PC-3 (cell line): Measurements from ENCODE around the gene ALDH8A1. TPM values are rescaled to one million over a fixed set of nuclear protein-coding genes. Genes with fewer than 3 reads are reported as not detected.

Experiments
- ATAC-seq: fragments of 200-7000 bp; cut with Tn5 transposase; 2 replicates; pipeline ENCODE4 v1.9.1; 2020; ENCODE audit warnings: mild to moderate bottlenecking, moderate library complexity
- BruUV-seq: library from RNA; stranded (reverse); fragments of 400-500 nt; replicated peaks from 2 replicates; lab custom pipeline; 2021; lab: Mats Ljungman, UMichigan
- CTCF ChIA-PET: fragments of 300-600 bp; sonication (Branson Sonifier 250); formaldehyde crosslinking; loops from one replicate; lab custom pipeline; 2022; ENCODE audit warnings: antibody characterized with exemption; lab: Charles Lee
- POLR2A ChIA-PET: fragments of 300-600 bp; sonication (Branson Sonifier 250); formaldehyde crosslinking; loops from one replicate; lab custom pipeline; 2022; ENCODE audit warnings: antibody characterized with exemption; ENCODE audit not compliant: unreplicated experiment; lab: Charles Lee
- DNase-seq: peaks from one replicate; pipeline ENCODE4 v3.0.0-alpha.2; 2015
- H2AFZ ChIP-seq: fragments of 300-600 bp; sonication (generic); 2 replicates; pipeline ENCODE4 v1.6.0; 2016; ENCODE audit warnings: antibody characterized with exemption, low read length
- H3F3A ChIP-seq: fragments of 300-600 bp; sonication (generic); one replicate; pipeline ENCODE4 v1.6.0; 2017; ENCODE audit warnings: antibody characterized with exemption, low read length, control low read depth, mild to moderate bottlenecking; ENCODE audit not compliant: unreplicated experiment
- H3K27ac ChIP-seq: fragments of 300-600 bp; sonication (generic); 2 replicates; pipeline ENCODE4 v1.5.1; 2016; ENCODE audit warnings: mild to moderate bottlenecking, low read length
- H3K27me3 ChIP-seq: fragments of 300-600 bp; sonication (generic); 2 replicates; pipeline ENCODE4 v1.6.1; 2016; ENCODE audit warnings: low read length, mixed read lengths
- H3K36me3 ChIP-seq: fragments of 300-600 bp; sonication (generic); 2 replicates; pipeline ENCODE4 v1.6.1; 2016; ENCODE audit warnings: low read depth, mixed run types, low read length, mixed read lengths
- H3K4me1 ChIP-seq: fragments of 300-600 bp; sonication (generic); 2 replicates; pipeline ENCODE4 v1.5.1; 2016; ENCODE audit warnings: low read length; ENCODE audit not compliant: insufficient read depth
- H3K4me2 ChIP-seq: fragments of 300-600 bp; sonication (generic); 2 replicates; pipeline ENCODE4 v1.6.0; 2016; ENCODE audit warnings: low read length
- H3K4me3 ChIP-seq: fragments of 300-600 bp; sonication (generic); 2 replicates; pipeline ENCODE4 v1.5.1; 2016; ENCODE audit warnings: mild to moderate bottlenecking, low read length, mixed read lengths
- H3K79me2 ChIP-seq: fragments of 300-600 bp; sonication (generic); 2 replicates; pipeline ENCODE4 v1.6.1; 2017; ENCODE audit warnings: low read length, mixed read lengths
- H3K9ac ChIP-seq: fragments of 300-600 bp; sonication (generic); 2 replicates; pipeline ENCODE4 v1.6.0; 2016; ENCODE audit warnings: mild to moderate bottlenecking, low read length
- H3K9me2 ChIP-seq: fragments of 300-600 bp; sonication (generic); replicated peaks from 2 replicates; pipeline ENCODE4 v1.6.1; 2016; ENCODE audit warnings: mixed run types, low read length, mixed read lengths
- H3K9me3 ChIP-seq: fragments of 300-600 bp; sonication (generic); 2 replicates; pipeline ENCODE4 v1.6.1; 2016; ENCODE audit warnings: low read length, mixed read lengths
- H4K20me1 ChIP-seq: fragments of 300-600 bp; sonication (generic); 2 replicates; pipeline ENCODE4 v1.6.1; 2016; ENCODE audit warnings: low read length, mixed read lengths
- EZH2 ChIP-seq: fragments of 300-600 bp; sonication (generic); IDR thresholded peaks from one replicate; pipeline ENCODE4 v1.6.1; 2017; ENCODE audit warnings: antibody characterized with exemption, mild to moderate bottlenecking, low read length; ENCODE audit not compliant: unreplicated experiment
- EZH2phosphoT487 ChIP-seq: fragments of 300-600 bp; sonication (generic); IDR thresholded peaks from 2 replicates; pipeline ENCODE4 v1.6.1; 2018; ENCODE audit warnings: mild to moderate bottlenecking, antibody characterized with exemption, low read length, borderline replicate concordance
- intact Hi-C: fragments of 100-400 bp; cut with micrococcal nuclease; formaldehyde crosslinking; loops from 2 replicates; pipeline ENCODE4 v1.9.0; 2023
- total RNA-seq: library from RNA; depleted of rRNA; stranded (reverse); fragments of >200 nt; gene quantifications from 2 replicates; pipeline ENCODE4 v1.2.3, GENCODE V29; 2014
- TF ChIP-seq, protein P1 (sequence below): fragments of 300-600 bp; sonication (generic); conservative IDR thresholded peaks from 2 replicates; pipeline ENCODE4 v1.5.1; 2017; ENCODE audit warnings: antibody characterized with exemption, low read depth, mild to moderate bottlenecking, low read length

Gene ALDH8A1
- total RNA-seq, 1 experiment from 2014 or later = 1.9 TPM

DNA sequence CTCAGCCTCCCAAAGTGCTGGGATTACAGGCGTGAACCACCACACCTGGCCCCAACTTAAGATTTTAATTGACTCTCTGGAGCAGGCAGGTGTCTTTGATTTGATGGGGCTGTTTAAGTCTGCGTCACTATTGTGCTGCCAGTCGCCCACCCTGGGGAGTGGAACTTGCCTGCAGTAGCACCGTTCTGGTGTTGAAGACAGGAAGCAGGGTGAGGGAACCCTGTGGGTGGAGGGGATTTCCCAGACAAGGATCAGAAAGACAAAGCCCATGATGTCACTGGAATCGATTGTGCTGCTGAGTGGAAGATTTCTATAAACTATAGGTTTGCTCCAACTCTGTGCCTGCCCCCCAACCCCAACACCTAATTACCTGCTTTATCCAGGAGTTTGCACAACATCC, 11.0 kb downstream of the ALDH8A1 start:
- no peaks in the 10 kb centered on the region for H3K9me3 ChIP-seq
- no peak for TF ChIP-seq EZH2
- TF ChIP-seq, protein P1, sequence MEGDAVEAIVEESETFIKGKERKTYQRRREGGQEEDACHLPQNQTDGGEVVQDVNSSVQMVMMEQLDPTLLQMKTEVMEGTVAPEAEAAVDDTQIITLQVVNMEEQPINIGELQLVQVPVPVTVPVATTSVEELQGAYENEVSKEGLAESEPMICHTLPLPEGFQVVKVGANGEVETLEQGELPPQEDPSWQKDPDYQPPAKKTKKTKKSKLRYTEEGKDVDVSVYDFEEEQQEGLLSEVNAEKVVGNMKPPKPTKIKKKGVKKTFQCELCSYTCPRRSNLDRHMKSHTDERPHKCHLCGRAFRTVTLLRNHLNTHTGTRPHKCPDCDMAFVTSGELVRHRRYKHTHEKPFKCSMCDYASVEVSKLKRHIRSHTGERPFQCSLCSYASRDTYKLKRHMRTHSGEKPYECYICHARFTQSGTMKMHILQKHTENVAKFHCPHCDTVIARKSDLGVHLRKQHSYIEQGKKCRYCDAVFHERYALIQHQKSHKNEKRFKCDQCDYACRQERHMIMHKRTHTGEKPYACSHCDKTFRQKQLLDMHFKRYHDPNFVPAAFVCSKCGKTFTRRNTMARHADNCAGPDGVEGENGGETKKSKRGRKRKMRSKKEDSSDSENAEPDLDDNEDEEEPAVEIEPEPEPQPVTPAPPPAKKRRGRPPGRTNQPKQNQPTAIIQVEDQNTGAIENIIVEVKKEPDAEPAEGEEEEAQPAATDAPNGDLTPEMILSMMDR = no peak
- TF ChIP-seq EZH2phosphoT487 = no peak
- H3K36me3 ChIP-seq = no peaks in the 10 kb centered on the region
- CTCF ChIA-PET = no interaction called here
- H4K20me1 ChIP-seq = no peaks in the 10 kb centered on the region
- H3K9me2 ChIP-seq = no peaks in the 10 kb centered on the region
- no peaks in the 10 kb centered on the region for H3K79me2 ChIP-seq
- no TSS peak for BruUV-seq
- no peak overlapping the region for H3K4me3 ChIP-seq
- H2AFZ ChIP-seq = no peak overlapping the region
- intact Hi-C loops = no loop called here
- H3F3A ChIP-seq = no peaks in the 10 kb centered on the region
- ATAC-seq (no peak), DNase-seq (no peak)
- no peak overlapping the region for H3K4me2 ChIP-seq
- H3K4me1 ChIP-seq = peaks cover 8% of the 10 kb centered on the region
- H3K27ac ChIP-seq = no peak overlapping the region
- POLR2A ChIA-PET = no interaction called here
- no peaks in the 10 kb centered on the region for H3K27me3 ChIP-seq
- H3K9ac ChIP-seq = no peak overlapping the region

DNA sequence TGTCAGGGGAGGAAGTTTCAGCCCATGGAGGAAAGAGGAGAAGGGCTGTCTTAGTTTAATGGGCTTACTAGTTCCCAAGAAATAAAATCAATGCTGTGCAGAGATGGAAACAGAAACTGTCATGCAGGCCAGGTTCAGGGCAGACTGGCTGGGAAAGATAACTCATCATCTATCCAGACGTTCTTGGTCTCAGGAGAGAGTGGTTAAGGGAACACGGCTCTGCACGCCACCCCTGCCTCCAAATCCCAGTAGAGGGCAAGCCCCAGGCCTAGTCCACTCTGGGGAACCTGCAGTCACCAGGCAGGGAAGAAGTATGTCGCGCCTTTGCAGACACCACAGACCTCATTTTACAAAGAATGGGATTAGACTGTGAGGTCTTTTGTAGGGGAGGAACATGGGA, 12.5 kb downstream of the ALDH8A1 start:
- Histone ChIP-seq H3K36me3 (no peaks in the 10 kb centered on the region), H3K4me1 (peaks cover 8% of the 10 kb centered on the region), H3K4me3 (no peak overlapping the region), H3K4me2 (0 out of 2 replicates have a peak overlapping the region, but pooled peaks have one; percentile 39), H4K20me1 (no peaks in the 10 kb centered on the region), H3K79me2 (no peaks in the 10 kb centered on the region), H3K9ac (no peak overlapping the region), H3K27me3 (no peaks in the 10 kb centered on the region), H3K27ac (no peak overlapping the region), H2AFZ (no peak overlapping the region), H3F3A (no peaks in the 10 kb centered on the region), H3K9me2 (no peaks in the 10 kb centered on the region), H3K9me3 (no peaks in the 10 kb centered on the region)
- ATAC-seq (no peak), DNase-seq (no peak)
- ChIA-PET CTCF (no interaction called here), POLR2A (no interaction called here)
- TF ChIP-seq EZH2 (no peak), EZH2phosphoT487 (no peak)
- TF ChIP-seq, protein P1 = no peak
- intact Hi-C loops = no loop called here
- BruUV-seq = no TSS peak

DNA sequence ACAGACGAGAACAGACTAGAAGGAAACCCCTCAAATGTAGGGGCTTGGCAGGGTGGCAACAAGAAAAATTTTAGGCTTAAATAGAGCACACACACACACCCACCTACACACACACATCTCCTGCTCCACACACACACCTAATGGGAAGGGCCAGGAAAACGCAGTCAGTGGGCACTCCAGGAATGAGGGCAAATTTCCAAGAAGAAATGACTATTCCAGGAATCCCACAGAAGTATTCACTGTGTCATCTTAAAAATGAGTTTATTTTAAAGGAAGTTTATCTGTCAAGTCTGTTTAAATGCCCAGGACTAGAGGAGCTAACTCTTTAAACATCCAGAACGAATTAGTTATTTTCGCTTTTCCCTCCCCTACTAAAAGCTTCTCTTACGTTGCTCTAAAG, 13.0 kb downstream of the ALDH8A1 start:
- no peaks in the 10 kb centered on the region for H3K36me3 ChIP-seq
- H3K4me1 ChIP-seq = peaks cover 8% of the 10 kb centered on the region
- ATAC-seq (peak; percentile 29), DNase-seq (peak; percentile 60)
- no peaks in the 10 kb centered on the region for H4K20me1 ChIP-seq
- no peak overlapping the region for H2AFZ ChIP-seq
- no peak overlapping the region for H3K4me3 ChIP-seq
- CTCF ChIA-PET = no interaction called here
- H3K9ac ChIP-seq = no peak overlapping the region
- H3K79me2 ChIP-seq = no peaks in the 10 kb centered on the region
- H3K27me3 ChIP-seq = no peaks in the 10 kb centered on the region
- H3F3A ChIP-seq = no peaks in the 10 kb centered on the region
- H3K4me2 ChIP-seq = 0 out of 2 replicates have a peak overlapping the region, but pooled peaks have one; percentile 39
- no peaks in the 10 kb centered on the region for H3K9me3 ChIP-seq
- TF ChIP-seq EZH2phosphoT487 (no peak), EZH2 (no peak)
- TF ChIP-seq, protein P1 = no peak
- no TSS peak for BruUV-seq
- H3K27ac ChIP-seq = no peak overlapping the region
- intact Hi-C loops = no loop called here
- H3K9me2 ChIP-seq = no peaks in the 10 kb centered on the region
- POLR2A ChIA-PET = no interaction called here
